ENCODE results near the gene ASS1.

The ASS1 gene

DNA sequence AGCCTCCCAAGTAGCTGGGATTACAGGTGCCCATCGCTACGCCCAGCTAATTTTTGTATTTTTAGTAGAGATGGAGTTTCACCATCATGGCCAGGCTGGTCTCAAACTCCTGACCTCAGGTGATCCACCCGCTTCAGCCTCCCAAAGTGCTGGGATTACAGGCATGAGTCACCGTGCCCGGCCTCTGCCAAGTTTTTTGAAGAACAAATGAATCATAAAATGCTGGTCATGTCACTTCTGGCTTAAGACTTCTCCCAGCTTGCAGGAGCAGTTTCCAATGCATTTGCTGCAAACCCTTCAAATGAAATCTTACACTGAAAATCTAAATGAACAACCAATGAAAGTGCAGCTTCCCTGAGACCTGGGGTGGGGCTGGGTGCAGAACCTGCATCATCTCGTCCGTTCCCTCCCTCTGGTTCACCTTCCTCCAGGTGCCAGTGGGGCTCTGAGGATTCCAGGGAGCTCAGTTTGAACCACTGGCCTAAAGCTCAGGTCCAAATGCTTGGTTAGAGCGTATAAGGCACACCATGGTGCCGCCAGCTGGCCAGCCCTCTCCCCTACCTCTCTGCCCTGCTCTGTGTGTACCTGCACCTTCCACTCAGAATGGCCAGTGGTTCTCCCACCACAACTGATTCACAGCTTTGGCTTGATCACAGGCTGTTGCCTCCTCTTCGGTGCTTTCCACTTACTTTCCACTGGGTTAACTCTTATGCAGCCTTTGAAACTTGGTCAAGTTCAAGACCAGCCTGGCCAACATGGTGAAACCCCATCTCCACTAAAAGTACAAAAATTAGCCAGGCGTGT lies 94.9 kb downstream of the ASS1 start:
- DNase-seq, result no peak

DNA sequence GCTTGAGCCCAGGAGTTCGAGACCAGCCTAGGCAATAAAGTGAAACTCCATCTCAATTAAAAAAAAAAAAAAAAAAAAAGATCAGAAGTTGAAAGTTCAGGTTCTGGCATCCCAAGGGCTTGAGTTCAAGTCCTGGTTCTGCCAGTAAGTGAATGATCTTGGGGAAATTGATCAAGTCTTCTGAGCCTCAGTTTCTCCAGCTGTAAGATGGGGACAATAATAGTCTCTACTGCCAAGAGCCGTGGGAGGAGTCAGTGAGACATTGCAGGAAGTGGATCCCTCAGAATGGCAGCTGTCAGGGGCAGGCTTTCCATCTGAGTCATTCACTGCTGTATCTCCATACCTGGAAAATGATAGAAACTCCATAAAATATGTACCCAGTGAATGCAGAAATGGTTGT lies 96.8 kb downstream of the ASS1 start:
- no peak for DNase-seq

DNA sequence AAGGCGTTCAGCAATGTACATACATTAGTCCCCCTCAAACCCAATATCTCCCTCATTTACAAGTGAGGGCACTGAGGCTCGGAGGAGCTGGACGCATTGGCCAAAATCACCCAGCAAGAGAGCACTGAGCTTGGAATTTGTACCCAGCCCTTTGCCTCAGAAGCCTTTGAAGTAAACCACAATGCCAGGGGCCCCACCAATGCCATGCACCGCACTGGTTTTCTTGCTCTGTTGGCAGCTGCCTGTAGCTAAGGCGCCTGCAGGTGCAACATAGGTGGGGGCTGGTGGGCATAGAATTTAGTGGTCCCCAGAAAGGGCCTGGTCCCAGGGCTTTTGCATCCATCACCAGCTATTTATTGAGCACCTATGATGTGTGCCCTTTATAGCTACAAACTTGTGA lies 97.3 kb downstream of the ASS1 start:
- no peak for DNase-seq

DNA sequence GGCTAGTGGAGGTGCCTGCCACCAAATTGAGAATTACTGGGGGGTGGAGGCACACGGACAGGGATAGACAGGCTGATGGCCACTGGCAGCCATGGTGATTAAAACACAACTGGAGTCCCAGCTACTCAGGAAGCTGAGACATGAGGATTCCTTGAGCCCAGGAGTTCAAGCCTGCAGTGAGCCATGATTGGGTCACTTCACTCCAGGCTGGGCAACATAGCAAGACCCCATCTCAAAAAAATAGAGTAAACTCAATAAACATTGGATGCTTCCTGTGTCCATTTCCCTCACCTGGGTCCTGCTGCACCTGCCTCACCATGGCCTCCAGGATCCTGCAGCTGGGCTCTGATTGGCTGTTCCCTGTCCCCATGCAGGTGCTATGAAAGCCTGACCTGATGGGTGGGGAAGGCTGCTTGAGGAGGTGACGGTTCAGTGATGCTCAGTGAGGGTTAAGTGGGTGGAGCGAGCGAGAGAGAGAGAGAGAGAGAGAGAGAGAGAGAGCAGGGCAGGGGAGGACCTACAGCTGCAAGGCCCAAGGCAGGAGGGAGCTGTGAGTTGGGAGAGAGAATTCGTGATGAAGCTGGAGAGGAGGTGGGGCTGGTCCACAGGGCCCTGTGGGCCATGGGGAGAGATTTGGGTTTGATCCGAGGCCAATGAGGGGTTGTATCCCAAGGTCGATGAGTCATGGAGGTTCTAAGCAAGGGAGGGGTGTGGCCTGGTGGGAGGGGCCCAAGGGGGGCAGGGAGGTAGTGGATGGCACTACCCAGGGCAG lies 97.9 kb downstream of the ASS1 start:
- no peak for DNase-seq

DNA sequence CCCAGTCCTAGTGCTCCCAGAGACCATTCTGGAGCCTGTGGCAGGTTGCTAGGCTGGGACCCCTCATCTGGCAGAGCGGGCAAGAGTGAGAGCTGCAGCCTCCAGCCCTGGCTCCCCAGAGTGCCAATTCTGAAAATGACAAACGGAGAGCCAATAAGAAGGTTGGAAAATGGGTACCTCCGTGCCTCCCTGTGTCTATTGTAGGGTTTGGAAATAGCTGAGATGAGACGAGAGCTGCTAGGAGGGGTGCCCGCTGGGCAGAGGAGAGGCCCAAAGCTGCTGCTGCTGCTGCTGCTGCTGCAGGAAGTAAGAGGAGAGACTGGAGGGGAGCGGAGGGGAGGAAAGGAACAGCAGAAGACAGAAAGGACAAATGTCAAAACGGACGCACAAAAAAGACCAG lies 98.6 kb downstream of the ASS1 start:
- no peak for DNase-seq

DNA sequence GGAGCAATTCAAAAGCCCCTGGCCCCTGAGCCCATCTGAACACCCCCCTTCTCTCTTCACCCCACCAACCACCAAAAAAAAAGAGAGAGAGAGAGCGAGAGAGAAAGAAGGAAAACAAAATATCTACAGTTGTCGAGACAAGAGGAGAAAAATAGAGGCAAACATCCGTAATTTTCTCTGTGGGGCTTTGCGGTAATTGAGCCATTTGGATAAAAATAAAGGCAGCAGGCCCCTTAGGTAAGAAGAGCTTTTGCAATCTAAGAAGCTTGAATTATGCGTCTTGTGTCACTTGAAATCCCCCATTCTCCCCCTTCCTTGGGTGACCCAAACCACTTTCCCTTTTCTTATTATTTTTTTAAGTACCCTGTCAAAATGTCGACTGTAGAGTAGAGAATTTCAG lies 99.1 kb downstream of the ASS1 start:
- DNase-seq, result no peak

DNA sequence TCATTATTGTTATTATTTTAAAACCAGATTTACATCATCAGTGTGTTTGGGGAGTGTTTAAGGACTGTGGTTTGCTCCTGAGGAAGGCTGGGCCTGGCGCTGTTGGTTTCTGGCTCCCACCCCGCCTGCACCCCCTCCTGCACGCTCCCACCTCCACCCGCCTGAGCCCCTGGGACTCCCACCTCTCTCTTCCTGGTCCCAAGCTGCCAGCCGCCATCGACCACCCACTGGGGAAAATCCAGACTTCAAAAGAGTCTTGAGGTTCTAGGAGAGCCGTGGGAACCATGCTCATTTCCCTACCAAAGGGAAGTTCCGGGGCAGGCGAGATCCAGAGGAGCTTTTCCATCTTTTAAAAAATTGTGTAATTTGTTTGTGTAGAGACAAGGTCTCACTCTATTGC lies 99.6 kb downstream of the ASS1 start:
- no peak for DNase-seq

DNA sequence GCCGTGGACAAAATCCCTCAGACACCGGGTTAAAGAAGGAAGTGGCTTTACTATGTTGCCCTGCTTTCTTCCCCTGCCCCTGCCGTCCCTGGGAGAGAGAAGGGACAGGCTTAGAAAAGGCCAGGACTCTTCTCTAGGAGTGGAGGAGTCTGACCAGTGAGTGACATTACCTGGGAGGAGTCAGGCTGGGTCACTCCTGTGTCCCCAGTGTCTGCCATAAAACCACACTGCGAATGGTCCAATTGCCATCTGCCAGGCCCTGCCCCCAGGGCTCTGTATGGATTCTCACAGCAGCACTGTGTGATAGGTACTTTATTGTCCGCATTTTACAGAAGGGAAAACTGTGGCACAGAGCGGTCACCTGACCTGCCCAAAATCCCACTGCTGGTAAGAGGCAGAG lies 103.3 kb downstream of the ASS1 start:
- no peak for DNase-seq

DNA sequence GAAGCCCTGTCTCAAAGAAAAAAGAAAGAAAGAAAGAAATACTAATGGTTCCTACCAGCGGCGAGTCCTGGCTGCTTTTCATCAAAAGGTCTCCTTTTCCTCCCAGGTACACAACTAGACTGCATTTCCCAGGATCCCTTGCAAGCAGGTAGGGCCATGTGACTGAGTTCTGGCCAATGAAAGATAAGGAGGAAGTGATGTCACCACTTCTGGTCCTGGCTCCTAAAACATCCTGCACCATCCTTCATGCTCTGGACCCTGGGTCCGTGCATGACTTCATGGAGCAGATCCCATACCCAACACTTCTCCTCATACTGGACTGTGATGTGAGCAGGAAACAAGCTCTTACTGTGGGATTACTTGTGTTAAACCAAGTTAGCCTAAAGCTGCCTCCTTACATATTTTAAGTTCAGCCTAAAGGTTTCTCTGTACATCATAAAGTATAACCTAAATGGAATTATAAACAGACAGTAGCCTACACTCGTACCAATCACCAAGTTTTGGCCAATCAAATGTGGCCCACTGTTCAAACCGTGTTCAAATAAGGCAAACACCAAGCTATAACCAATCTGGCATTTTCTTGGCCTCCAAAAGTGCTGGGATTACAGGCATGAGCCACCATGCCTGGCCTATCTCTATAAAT lies 104.5 kb downstream of the ASS1 start:
- DNase-seq, result no peak
